NCI-H82 (cell line): Measurements from ENCODE around the gene STX18.
"Not testable (repeated sequence)": the region's sequence is repeated elsewhere in the genome, so short reads cannot be mapped to it uniquely, and the experiment has no call there.

ENCODE experiments used
- DNase-seq: peaks from one replicate; lab custom pipeline; 2025; lab: John Stamatoyannopoulos, UW

Gene STX18

DNA sequence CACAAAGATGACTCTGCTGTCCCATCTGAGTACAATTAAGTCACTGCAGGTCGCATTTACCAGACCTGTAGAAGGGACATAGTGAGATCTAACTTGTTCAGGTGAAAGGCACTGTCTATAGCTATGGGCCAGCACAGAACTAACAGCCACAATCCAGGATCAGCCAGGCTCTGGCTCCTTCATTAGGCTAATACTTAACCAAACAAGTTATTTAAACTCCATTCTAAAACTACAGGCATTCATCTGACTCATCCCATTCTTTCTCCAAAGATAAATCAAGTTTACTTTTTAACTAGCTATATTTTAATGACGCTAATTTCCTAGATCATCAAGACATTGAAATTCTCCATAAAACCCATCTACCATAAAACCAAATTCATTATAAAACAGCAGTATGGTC, 62.5 kb downstream of the STX18 start:
- no peak for DNase-seq

DNA sequence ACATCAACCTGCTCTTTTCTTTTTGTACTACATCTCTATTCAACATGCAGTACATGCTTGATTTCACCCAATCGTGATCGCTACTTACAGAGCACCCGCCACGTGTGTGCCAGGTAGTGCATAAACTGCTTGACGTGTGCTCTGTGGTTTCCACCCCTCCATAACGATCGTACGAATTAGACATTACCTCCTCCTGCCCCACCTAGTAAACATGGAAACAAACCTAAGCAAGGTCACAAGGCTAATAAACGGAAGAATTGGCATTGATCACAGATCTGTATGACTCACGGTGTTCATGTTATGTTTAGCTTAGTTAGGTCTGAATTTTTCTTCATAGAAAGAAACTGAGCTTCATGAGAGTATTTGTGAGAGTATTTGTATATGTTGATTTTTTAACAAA, 64.1 kb downstream of the STX18 start:
- no peak for DNase-seq

DNA sequence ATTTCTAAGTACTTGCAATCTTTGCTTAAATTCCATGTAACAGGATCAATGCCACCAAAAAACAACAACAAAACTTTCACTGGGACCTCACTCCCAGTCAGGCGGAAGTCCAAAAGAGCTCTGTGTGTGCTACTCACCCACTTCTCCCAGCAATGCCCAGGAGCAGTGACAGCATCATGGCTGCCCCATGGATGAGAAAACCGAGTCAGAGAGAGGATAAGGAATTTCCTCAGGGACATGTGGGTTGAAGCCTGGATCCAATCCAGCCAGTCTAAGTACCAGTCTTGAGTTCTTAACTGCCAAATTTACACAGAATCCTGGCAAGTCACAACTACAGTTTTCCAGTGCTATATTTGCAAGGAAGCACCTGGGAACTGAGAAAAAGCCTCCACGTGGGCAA, 64.5 kb downstream of the STX18 start:
- DNase-seq: no peak

DNA sequence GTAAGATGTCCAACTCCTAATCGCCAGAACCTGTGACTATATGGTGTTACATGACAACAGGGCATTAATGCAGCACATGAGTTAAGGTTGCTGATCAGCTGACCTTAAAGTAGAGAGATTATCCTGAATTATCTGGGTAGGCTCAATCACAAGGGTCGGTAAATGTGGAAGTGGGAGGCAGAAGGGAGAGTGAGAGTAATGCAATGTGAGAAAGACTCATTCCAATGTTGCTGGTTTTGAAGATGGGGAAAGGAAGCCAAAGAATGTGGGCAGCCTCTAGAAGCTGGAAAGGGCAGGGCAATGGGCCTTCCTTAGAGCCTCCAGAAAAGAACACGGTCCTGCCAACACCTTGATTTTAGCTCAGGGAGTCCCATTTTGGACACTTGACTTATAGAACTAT, 67.4 kb downstream of the STX18 start:
- peak; percentile 45 for DNase-seq

DNA sequence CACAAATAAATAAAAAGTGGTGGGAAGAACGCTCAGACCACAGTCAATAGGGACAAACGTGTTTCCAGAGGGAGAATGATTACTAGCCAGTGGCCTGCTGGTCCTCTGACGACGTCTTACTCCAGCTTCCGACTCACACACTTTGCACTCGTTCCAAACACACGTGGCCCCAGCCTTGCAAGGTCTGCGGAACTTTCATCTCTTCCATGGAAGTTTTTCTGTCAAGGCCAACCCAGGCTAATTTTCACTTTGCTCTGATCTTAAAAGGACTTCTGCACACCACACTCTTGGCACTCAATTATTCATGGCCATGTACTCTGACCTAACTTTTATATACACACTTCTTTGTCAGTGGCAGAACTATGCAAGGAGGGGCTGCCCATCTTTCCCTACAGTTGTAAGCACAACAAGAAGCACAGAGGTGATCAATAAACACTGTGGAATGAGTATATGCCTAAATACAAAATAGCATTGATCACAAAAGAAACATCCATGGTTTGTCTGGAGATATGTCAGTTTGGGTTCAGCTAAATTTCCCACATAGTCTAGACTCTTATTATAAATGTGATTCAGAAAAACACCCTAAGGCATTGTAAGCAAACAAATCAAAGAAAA, 69.4 kb downstream of the STX18 start:
- no peak for DNase-seq

DNA sequence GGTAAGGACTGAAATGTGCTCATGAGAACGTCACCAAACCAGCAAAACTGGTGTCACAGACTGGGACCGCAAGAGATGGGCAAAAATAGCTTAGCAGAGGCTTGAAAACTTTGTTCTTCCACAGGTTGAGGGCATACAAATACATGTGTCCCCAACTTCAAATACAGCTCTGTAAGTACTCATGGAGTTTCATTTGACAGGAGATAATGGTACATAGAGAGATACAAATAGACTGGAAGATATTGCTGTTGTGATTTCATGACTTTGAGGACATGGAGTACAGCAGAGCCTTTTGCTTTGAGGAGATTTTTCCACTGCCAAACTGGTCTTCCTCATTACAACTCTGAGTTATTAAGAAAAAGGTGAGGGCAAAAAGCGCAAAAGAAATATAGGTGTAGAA, 70.7 kb downstream of the STX18 start:
- no peak for DNase-seq

DNA sequence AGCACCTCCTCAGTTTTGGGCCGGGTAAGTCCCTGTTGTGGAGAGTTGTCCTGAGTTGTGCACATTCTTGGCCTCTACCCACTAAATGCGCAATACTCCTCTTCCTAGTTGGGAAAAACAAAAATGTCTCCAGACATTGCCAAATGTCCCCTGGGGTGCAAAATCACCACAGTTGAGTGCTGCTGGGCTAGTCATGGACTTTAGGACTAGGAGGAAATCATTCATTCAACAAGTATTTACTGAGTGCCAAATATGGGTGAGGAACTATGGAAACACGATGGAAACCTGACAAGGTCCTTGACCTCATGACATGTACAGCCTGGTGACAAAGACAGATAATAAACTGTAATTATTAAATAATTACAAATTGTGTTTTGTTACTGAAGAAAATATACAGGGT, 71.6 kb downstream of the STX18 start:
- DNase-seq: no peak

DNA sequence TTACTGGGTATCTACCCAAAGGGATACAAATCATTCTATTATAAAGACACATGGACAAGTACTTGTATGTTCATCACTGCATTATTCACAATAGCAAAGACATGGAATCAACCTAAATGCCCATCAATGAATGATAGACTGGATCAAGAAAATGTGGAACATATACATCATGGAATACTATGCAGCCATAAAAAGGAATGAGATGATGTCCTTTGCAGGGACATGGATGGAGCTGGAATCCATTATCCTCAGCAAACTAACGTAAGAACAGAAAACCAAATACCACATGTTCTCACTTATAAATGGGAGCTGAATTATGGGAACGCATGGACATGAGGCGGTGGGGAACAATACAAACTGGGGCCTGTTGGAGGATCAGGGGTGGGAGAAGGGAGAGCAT, 76.6 kb downstream of the STX18 start:
- not testable (repeated sequence) for DNase-seq

DNA sequence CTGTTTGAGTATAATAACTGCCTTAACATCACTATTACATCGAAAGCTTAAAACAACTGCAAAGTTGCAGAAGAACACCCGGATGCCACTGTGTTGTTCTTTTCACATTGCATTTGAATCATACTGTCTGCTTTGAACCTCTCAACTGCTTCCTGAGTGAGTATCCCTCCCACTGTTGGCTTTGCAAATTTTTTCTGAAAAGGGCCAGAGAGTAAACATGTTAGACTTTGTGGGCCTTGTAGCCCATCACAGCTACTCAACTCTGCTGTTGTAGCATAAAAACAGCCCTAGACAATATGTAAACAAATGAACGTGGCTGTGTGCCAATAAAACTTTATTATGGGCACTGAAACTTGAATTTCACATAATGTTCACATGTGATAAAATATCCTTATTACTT, 78.9 kb downstream of the STX18 start:
- no peak for DNase-seq

DNA sequence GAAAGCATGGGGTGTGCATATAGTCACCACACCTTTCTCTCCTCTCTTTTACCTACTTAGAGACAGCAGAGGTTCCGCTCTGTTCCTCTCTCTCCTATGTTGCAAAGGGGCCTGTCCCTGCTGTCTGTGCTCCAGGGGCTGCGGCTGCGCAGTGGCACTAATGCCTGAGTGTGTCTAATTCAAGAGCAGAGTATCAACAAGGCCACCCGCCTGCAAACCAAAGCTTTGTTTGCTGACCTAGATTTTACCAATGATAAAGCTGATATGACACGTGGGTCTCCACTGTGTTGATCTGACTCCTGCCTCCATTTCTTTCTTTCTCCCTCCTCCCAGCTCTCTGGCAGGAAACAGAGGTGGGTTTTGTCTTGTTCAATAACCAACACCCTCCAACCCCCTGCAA, 80.0 kb downstream of the STX18 start:
- no peak for DNase-seq

DNA sequence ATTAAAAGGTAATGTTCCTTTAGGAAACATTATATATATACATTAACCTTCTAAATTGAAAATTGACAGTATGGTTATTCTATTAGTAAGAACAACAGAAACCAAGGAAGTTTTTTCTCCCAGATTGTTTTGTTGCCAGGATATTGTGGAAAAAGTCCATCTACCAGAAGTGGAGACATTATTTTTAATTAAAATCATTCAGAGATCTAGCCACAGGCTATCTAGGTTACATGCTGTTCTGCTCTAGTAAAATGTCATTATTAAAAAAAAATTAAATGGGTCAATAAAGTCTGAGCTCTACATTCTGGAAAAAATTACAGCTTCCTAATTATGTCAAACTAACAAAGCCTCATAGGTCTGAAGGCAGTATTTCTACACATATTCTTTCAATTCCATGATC, 80.7 kb downstream of the STX18 start:
- no peak for DNase-seq

DNA sequence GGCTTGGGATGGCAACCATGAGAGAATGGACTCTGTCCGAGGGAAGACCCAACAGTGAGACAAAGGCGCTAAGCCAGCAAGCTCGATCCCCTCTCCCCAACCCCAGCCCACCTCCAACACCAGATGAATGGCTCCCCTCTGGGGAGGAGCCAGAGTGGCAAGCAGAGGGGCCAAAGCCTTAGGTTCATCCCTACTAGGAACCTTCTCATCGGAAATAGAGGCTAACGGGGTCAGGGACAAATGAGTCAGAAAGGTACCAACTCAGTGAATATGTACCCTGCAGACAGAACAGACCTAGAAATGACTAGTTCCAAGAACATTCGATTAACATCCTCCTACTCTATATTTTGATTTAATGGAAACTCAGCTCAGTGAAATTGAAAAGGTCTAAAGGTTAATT, 81.1 kb downstream of the STX18 start:
- no peak for DNase-seq

DNA sequence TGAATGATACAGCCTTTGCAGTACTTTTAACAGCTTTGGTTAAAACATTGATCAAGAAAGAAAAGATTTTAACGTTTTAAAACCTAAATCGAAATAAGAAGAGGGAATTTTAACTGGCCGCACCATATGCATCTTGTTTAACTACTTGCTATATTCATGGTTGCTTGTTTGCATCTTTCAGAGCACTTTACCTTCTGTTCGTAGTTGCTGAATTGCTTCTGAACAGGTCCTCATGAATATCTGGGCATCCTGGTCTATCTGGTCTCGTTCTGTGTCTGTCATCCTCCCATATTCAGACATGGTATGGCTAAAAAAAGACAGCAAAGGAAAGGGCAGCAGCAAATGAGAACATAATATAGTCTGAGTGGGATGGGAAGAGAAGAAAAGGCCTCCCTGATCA, 82.7 kb downstream of the STX18 start:
- DNase-seq: no peak

DNA sequence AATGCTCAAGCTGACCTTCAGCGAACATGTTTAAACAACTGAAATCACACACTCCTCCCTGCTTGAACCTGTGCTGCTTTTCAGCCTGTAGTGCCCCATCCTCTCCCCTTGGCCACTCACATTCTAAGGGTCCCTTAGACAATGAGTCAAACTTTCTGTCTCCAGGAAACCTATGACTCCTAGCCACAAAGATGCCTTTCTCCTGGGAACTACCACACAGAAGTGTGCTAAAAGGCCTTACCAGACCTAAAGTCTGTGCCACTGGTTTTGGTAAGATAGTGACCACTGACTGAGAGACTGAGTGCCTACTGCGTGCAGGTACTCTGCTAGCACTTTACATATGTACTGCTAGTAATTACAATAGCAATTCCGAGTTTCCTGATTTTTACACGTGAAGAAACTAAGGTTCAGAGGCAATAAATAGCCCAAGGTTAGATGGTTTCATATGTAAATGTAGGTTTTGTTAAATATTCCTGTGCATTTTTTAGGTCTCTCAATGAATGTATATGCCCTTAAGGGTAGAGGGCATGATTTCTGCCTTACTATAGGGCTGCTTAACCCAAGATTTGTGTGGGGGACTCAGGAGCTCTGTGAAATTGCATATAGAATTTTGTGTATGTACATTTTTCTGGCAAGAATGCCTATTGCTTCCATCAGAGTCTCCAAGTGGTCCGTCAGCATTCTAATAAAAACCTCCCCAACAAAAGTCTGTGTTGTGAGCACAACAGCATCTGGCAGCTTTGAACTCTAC, 83.9 kb downstream of the STX18 start:
- no peak for DNase-seq

DNA sequence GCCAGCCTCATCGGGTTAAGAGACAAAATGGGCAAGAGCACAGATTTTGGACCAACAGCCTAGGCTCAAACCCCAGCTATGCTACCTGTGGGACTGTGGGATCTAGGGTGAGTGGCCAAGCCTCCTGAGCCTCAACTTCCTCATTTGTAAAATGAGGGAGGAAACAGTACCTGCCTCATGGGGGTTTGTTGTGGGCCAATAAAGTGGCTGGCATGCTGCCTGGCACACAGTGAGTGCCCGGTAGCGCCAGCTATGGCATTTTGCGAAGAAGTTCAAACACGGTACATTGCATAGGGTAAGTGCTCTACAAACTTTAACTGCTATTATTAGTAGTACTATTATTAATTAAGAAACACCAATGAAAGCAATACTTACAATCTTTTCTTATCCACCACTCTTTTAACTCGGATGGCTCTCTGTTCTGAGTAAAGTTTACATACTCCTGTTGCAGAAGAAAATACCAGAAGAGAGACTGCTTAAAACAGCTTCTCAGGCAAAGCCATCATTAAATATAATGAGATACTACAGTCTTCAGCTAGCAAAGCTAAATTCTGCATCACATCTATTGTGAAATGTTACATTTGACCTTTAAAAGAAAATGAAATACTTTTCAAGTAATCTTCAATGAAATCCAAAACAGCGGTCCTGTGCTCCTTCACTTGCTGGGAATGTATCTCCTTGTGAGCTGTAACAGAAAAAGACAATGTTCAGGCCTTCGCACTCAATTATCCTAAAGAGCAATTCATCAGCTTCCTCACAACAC, 84.9 kb downstream of the STX18 start:
- no peak for DNase-seq

DNA sequence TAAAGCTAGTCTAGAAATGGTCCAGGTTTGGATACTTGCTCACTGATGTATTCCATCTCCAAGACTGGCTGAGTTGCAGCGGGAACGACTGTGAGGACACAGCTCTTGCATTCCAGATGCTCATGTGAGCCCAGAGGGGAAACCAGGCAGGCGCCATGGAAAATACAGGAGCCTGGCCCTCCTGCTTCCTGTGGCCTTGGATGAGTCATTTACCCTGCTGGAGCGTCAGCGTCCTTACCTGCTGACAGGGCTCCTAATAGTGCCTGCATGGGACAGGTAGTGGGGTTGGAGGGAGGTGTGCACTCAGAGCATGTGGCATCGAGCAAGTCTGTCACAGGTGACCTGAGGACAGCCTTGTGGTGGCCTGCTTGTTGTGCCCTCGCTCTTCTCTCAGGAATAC, 85.5 kb downstream of the STX18 start:
- no peak for DNase-seq

DNA sequence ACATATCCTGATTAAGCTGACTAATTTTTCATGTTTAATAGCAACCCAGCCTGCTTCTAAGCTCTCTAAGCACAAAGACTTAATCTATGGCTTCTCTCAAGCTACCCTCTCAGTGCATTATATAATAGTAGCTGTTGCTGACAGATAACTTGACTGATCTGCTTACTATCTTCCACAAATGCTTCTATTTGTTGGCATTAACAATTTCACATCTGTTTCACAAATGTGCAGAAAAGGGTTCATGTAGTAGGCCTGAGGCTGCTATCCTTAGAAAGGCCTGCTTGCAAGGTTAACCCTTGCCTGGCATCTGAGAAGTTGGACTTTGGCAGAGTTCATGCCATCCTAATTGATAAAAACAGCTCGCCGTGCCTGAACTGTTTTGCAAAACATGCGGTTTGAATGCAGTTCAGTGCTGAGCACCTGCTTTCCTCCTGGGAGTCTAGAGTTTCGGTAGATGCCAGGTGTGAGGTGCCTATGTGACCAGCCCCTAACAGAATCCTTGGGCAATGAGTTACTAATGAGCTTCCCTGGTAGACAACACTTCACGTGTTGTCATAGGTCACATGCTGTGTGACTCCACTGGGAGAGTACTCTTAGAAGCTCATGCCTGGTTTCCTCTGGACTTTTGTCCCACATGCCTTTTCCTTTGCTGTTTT, 86.5 kb downstream of the STX18 start:
- no peak for DNase-seq

DNA sequence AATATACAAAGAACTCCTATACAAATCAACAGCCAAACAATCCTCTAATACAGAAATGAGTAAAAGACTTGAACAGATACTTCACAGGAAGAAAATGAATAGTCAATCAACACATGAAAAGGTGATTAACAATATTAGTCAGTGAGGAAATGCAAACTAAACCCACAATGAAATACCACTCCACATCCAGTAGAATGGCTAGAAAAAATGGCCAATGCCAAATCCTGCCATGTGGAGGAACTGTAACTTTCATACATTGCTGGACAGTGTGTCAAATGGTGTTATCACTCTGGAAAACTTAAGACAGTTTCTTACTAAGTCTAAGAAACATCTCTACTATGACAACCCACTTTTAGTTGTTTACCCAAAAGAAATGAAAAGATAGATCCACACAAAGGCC, 95.4 kb downstream of the STX18 start:
- no peak for DNase-seq

DNA sequence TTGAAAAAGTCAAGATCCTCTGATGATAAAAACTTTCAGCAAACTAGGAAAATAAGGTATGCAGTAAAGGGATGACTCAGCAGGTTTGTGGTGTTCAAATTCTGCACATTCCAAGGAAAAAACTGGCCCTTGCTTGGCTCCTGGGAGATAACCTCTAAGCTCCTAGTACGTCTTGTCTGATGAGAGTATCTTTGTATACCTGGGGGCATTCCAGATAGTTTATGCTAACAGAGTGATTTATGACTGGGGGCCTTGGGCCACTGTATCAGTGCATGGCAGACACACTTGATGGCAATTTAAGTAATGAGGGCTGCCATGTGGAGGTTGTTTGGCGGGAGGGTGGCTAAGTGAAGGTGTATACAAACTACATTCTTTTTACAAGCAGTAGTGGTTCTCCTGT, 98.0 kb downstream of the STX18 start:
- DNase-seq: no peak

DNA sequence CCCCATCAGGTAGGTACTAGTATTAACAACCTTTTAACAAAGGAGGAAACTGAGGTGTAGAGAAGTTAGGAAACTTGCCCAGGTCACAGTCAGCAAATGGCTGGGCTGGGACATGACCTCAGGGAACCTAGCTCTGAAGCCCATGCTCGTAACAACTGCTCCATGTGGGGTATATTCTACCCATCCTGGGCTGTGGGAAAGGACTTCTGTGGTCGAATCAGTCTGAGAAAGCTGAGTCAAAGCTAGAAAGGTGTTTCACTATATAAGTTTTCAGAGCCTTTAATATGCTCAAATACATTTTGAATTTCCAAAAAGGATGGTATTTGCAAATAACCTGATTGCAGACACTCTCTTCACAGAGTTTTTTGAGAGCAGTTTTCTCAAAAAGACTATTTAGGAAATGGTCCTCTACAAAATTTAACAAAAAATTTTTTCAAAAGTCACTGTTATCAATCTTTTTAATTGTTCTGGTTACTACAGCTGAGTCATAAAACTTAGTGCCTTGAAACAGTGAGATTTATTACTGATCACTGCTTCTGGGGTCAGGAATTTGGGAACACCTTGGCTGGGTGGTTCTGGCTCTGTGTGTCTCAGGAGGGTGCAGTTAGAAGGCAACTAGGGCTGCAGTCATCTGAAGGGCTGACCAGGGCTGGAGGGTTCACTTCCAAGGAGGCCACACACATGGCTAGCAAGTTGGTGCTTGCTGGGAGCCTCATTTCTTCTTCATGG, 101.4 kb downstream of the STX18 start:
- no peak for DNase-seq

DNA sequence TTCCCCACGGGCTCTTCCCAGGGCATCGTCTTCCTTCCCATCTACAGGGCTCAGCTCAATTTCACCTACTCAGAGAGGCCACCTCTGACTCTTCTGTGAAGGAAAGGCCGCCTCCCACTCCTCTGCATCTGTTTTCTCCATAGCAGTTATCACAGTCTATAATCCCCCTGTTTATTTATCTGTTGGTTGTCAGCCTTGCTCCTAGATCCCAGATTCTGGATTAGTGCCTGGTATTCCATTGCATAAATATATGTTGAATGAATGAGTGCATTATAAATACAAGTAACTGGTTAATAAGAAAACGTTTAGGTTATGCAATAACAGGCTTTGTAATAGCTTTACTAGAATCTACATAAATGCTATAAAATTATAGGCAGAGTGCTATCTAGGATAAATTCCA, 102.1 kb downstream of the STX18 start:
- DNase-seq: peak; percentile 67

DNA sequence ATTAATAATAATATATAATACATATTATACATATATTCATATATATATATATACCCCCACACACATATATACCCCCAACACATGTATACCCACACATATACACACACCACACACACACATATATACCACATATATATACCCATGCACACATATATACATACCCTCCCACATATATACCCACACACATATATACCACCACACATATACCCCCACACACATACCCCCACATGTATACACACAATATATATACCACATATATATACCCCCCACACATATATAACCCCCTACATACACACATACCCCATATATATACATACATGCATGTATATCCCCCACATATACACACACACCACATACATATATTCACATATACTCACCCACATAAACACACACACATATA, 103.0 kb downstream of the STX18 start:
- DNase-seq: no peak
